Panc1 (cell line): ENCODE measurements around the gene KLHL12. TPM values are rescaled to one million over a fixed set of nuclear protein-coding genes. Genes with fewer than 3 reads are reported as not detected.
"Not testable (repeated sequence)": the region's sequence is repeated elsewhere in the genome, so short reads cannot be mapped to it uniquely, and the experiment has no call there.

ENCODE experiments used
- ATAC-seq: fragments of 200-7000 bp; cut with Tn5 transposase; 2 replicates; pipeline ENCODE4 v1.9.1; 2020; ENCODE audit warnings: mild to moderate bottlenecking, moderate library complexity
- BruUV-seq: library from RNA; stranded (reverse); fragments of 400-500 nt; replicated peaks from 2 replicates; lab custom pipeline; 2021; lab: Mats Ljungman, UMichigan
- CTCF ChIA-PET: fragments of 300-600 bp; sonication (Branson Sonifier 250); formaldehyde crosslinking; loops from one replicate; lab custom pipeline; 2022; ENCODE audit warnings: antibody characterized with exemption; lab: Charles Lee
- POLR2A ChIA-PET: fragments of 300-600 bp; sonication (Branson Sonifier 250); formaldehyde crosslinking; loops from one replicate; lab custom pipeline; 2022; ENCODE audit warnings: antibody characterized with exemption; lab: Charles Lee
- DNase-seq: peaks from one replicate; pipeline ENCODE4 v3.0.0-alpha.2; 2010; ENCODE audit warnings: low read depth, low spot score
- H3K27ac ChIP-seq: 2 replicates; pipeline ENCODE4 v1.5.1; 2011; ENCODE audit warnings: mild to moderate bottlenecking, low read length, inconsistent platforms
- H3K27me3 ChIP-seq: fragments of 200-500 bp; sonication (Bioruptor generic); 2 replicates; pipeline ENCODE4 v1.6.0; 2014; ENCODE audit warnings: low read length, inconsistent platforms; ENCODE audit not compliant: control insufficient read depth, insufficient read depth
- H3K36me3 ChIP-seq: fragments of 200-500 bp; sonication (Bioruptor generic); 2 replicates; pipeline ENCODE4 v1.5.1; 2014; ENCODE audit warnings: inconsistent platforms, mild to moderate bottlenecking, low read length, moderate library complexity; ENCODE audit not compliant: control insufficient read depth, insufficient read depth
- H3K4me1 ChIP-seq: 2 replicates; pipeline ENCODE4 v1.5.1; 2011; ENCODE audit warnings: inconsistent platforms, mild to moderate bottlenecking, low read length, moderate library complexity; ENCODE audit not compliant: control insufficient read depth, insufficient read depth
- H3K4me3 ChIP-seq, 2 experiments: 2 replicates each; pipeline ENCODE4 v1.5.1; 2011 to 2012; ENCODE audit warnings: low read depth in 2 of 2, low read length in 2 of 2, mild to moderate bottlenecking in 2 of 2, inconsistent platforms in 1 of 2, moderate library complexity in 1 of 2
- H3K9me3 ChIP-seq: fragments of 200-500 bp; sonication (Bioruptor generic); 2 replicates; pipeline ENCODE4 v1.5.1; 2014; ENCODE audit warnings: low read depth, mild to moderate bottlenecking, inconsistent platforms, low read length, moderate library complexity; ENCODE audit not compliant: control insufficient read depth, insufficient read depth
- POLR2AphosphoS5 ChIP-seq: IDR thresholded peaks from 2 replicates; pipeline ENCODE4 v1.6.1; 2012; ENCODE audit warnings: mild to moderate bottlenecking, low read depth, low read length, moderate library complexity
- SIN3A ChIP-seq: IDR thresholded peaks from 2 replicates; pipeline ENCODE4 v1.6.1; 2012; ENCODE audit warnings: low read depth, mild to moderate bottlenecking, low read length, moderate library complexity, borderline replicate concordance; ENCODE audit not compliant: insufficient read depth
- TCF7L2 ChIP-seq: IDR thresholded peaks from 2 replicates; pipeline ENCODE4 v1.6.1; 2011; ENCODE audit warnings: mild to moderate bottlenecking, low read depth, low read length, inconsistent platforms
- in situ Hi-C: cut with HindIII; loops from 2 replicates; pipeline ENCODE4 v1.10.0; 2016; ENCODE audit warnings: low sequenced_read_pairs, low pct_unique_long_range_greater_than_20kb
- intact Hi-C: fragments of 100-400 bp; cut with micrococcal nuclease; formaldehyde crosslinking; loops from one replicate; pipeline ENCODE4 v1.10.0; 2022; ENCODE audit not compliant: unreplicated experiment
- total RNA-seq: library from RNA; stranded (reverse); gene quantifications from one replicate; pipeline ENCODE4 v1.2.1, GENCODE V29; 2021; ENCODE audit not compliant: unreplicated experiment
- TF ChIP-seq, protein P1 (sequence below), 2 experiments: IDR thresholded peaks; 2 replicates each; pipeline ENCODE4 v1.6.1; 2011 to 2012; ENCODE audit warnings: low read depth in 2 of 2, control low read depth in 1 of 2, low read length in 1 of 2, mild to moderate bottlenecking in 1 of 2, moderate library complexity in 1 of 2; ENCODE audit not compliant: insufficient read depth in 1 of 2
- TF ChIP-seq, protein P2 (sequence below): fragments of 450-650 bp; IDR thresholded peaks from 2 replicates; pipeline ENCODE4 v1.5.1; 2017; ENCODE audit warnings: mild to moderate bottlenecking

KLHL12 gene
- total RNA-seq, 1 experiment from 2014 or later: 37.8 TPM

DNA sequence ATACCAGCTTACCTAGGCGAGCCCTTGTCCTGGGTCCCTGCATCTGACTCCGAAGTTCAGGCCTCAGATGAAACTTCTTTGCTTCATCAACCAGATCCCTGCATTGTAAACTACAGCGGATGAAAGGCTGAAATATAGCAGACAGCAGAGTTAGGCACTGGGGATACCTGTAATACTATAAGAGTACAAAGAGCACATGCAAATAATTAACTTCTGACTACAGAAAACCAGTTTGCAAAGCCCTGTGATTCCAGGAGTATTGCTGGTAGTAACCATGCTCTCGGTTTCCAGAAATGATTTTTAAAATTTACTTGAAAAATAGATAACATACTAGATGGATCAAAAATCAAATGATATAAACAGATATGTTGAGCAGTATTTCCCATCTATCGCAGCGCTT lies 18.0 kb downstream of the KLHL12 start:
- Histone ChIP-seq H3K27ac (no peak overlapping the region), H3K36me3 (peaks cover 35% of the 10 kb centered on the region), H3K4me1 (no peaks in the 10 kb centered on the region), H3K4me3 (no peak overlapping the region), H3K27me3 (no peaks in the 10 kb centered on the region), H3K9me3 (no peaks in the 10 kb centered on the region)
- in situ Hi-C loops (no loop called here), intact Hi-C loops (no loop called here)
- POLR2A ChIA-PET: no interaction called here
- TF ChIP-seq, protein P1, sequence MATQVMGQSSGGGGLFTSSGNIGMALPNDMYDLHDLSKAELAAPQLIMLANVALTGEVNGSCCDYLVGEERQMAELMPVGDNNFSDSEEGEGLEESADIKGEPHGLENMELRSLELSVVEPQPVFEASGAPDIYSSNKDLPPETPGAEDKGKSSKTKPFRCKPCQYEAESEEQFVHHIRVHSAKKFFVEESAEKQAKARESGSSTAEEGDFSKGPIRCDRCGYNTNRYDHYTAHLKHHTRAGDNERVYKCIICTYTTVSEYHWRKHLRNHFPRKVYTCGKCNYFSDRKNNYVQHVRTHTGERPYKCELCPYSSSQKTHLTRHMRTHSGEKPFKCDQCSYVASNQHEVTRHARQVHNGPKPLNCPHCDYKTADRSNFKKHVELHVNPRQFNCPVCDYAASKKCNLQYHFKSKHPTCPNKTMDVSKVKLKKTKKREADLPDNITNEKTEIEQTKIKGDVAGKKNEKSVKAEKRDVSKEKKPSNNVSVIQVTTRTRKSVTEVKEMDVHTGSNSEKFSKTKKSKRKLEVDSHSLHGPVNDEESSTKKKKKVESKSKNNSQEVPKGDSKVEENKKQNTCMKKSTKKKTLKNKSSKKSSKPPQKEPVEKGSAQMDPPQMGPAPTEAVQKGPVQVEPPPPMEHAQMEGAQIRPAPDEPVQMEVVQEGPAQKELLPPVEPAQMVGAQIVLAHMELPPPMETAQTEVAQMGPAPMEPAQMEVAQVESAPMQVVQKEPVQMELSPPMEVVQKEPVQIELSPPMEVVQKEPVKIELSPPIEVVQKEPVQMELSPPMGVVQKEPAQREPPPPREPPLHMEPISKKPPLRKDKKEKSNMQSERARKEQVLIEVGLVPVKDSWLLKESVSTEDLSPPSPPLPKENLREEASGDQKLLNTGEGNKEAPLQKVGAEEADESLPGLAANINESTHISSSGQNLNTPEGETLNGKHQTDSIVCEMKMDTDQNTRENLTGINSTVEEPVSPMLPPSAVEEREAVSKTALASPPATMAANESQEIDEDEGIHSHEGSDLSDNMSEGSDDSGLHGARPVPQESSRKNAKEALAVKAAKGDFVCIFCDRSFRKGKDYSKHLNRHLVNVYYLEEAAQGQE (IDR thresholded peaks at IDR 0.05; ENCODE audit: insufficient read depth in 1 of 2, low read depth in 2 of 2, low read length in 1 of 2): no peak
- no peak for TF ChIP-seq POLR2AphosphoS5
- TF ChIP-seq TCF7L2: no peak
- TF ChIP-seq, protein P2, sequence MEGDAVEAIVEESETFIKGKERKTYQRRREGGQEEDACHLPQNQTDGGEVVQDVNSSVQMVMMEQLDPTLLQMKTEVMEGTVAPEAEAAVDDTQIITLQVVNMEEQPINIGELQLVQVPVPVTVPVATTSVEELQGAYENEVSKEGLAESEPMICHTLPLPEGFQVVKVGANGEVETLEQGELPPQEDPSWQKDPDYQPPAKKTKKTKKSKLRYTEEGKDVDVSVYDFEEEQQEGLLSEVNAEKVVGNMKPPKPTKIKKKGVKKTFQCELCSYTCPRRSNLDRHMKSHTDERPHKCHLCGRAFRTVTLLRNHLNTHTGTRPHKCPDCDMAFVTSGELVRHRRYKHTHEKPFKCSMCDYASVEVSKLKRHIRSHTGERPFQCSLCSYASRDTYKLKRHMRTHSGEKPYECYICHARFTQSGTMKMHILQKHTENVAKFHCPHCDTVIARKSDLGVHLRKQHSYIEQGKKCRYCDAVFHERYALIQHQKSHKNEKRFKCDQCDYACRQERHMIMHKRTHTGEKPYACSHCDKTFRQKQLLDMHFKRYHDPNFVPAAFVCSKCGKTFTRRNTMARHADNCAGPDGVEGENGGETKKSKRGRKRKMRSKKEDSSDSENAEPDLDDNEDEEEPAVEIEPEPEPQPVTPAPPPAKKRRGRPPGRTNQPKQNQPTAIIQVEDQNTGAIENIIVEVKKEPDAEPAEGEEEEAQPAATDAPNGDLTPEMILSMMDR: no peak
- TF ChIP-seq SIN3A: no peak
- CTCF ChIA-PET: no interaction called here
- BruUV-seq: no TSS peak
- DNase-seq (no peak), ATAC-seq (no peak)

DNA sequence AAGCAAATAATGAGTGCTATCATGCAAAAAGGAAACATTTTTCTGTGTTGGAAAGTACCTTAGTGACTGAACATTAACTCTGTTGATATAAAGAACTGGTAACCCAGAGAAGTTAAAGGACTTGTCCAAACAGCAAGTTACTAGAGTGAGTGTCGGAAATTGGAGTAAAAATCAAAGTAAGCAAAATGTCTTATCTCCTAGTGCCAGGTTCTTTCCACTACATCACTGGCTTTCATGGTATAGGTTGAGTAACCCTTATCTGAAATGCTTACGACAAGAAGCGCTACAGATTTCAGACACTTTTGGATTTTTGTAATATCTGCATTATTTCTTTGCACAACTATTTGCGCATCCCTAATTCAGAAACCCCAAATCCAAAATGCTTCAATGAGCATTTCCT lies 21.7 kb downstream of the KLHL12 start:
- Histone ChIP-seq H3K9me3 (no peaks in the 10 kb centered on the region), H3K4me1 (no peaks in the 10 kb centered on the region), H3K27me3 (no peaks in the 10 kb centered on the region), H3K4me3 (no peak overlapping the region), H3K36me3 (peaks cover 23% of the 10 kb centered on the region), H3K27ac (no peak overlapping the region)
- ATAC-seq (no peak), DNase-seq (no peak)
- no peak for TF ChIP-seq POLR2AphosphoS5
- no peak for TF ChIP-seq TCF7L2
- TF ChIP-seq, protein P1 (IDR thresholded peaks at IDR 0.05; ENCODE audit: insufficient read depth in 1 of 2, low read depth in 2 of 2, low read length in 1 of 2): no peak
- no peak for TF ChIP-seq SIN3A
- TF ChIP-seq, protein P2: no peak
- ChIA-PET CTCF (no interaction called here), POLR2A (no interaction called here)
- in situ Hi-C loops: no loop called here
- BruUV-seq: no TSS peak
- intact Hi-C loops: no loop called here

DNA sequence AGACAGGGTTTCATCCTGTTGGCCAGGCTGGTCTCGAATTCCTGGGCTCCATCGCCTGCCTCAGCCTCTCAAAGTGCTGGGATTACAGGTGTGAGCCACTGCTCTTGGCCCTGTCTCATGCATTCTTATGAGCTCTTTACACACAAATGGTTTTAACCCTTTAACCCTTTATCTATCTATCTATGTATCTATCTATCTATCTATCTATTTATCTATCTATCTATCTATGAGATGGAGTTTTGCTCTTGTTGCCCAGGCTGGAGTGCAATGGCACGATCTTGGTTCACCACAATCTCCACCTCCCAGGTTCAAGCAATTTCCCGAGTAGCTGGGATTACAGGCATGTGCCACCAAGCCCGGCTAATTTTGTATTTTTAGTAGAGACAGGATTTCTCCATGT lies 23.2 kb downstream of the KLHL12 start:
- ATAC-seq, H3K36me3 ChIP-seq, BruUV-seq, in situ Hi-C loops, H3K4me3 ChIP-seq, CTCF ChIA-PET, H3K9me3 ChIP-seq, DNase-seq, intact Hi-C loops, H3K27ac ChIP-seq, H3K27me3 ChIP-seq, H3K4me1 ChIP-seq: not testable (repeated sequence)
- POLR2A ChIA-PET: interaction anchor here (0.7 kb wide), 1 partner anchor 47 kb away, joined by 3 read pairs; no protein-coding TSS in a partner anchor
